A549 (cell line): ENCODE data around the gene PSMB10. TPM values are rescaled to one million over a fixed set of nuclear protein-coding genes. Genes with fewer than 3 reads are reported as not detected.

Experiments used
- ATAC-seq, 2 experiments: fragments of 200-7000 bp in 1 of 2; fragments of >200 bp in 1 of 2; cut with Nextera tagmentation in 1 of 2; cut with Tn5 transposase in 1 of 2; 3 replicates each; pipeline versions ENCODE4 v1.8.0 to v1.9.1; 2018 to 2020; ENCODE audit warnings: mild to moderate bottlenecking in 1 of 2, moderate library complexity in 1 of 2
- CTCF ChIA-PET: fragments of 300-600 bp; sonication (Branson Sonifier 250); formaldehyde crosslinking; extraction: SDS; loops from one replicate; lab custom pipeline; 2021; ENCODE audit warnings: antibody characterized with exemption, inconsistent platforms; lab: Yijun Ruan, JAX
- POLR2A ChIA-PET: fragments of 350-600 bp; formaldehyde crosslinking; extraction: SDS; loops from one replicate; lab custom pipeline; 2021; ENCODE audit warnings: antibody characterized with exemption, inconsistent platforms; lab: Yijun Ruan, JAX
- DNase-seq, 2 experiments: peaks; one replicate each; pipeline versions ENCODE4 v3.0.0 to v3.0.0-alpha.2; 2011 to 2016; ENCODE audit warnings: low read depth in 1 of 2, low spot score in 1 of 2
- FAIRE-seq: peaks from 2 replicates; lab custom pipeline; 2011; peaks lifted over from hg19 to GRCh38; lab: Jason Lieb, UNC
- H3K27ac ChIP-seq, 2 experiments: fragments of >200 bp; sonication (Bioruptor Twin); formaldehyde crosslinking; 3 replicates each; pipeline ENCODE4 v1.5.1; 2016 to 2017
- H3K4me1 ChIP-seq: fragments of >200 bp; sonication (Bioruptor Twin); formaldehyde crosslinking; 3 replicates; pipeline ENCODE4 v1.6.1; 2016
- H3K4me2 ChIP-seq: fragments of >200 bp; sonication (Bioruptor Twin); formaldehyde crosslinking; 3 replicates; pipeline ENCODE4 v1.6.1; 2016
- H3K4me3 ChIP-seq: fragments of >200 bp; sonication (Bioruptor Twin); formaldehyde crosslinking; 3 replicates; pipeline ENCODE4 v1.5.1; 2016
- H3K9me3 ChIP-seq: fragments of >200 bp; sonication (Bioruptor Twin); formaldehyde crosslinking; 3 replicates; pipeline ENCODE4 v1.6.1; 2016
- BHLHE40 ChIP-seq: IDR thresholded peaks from 2 replicates; pipeline ENCODE4 v1.6.1; 2012; ENCODE audit warnings: low read depth, low read length, inconsistent platforms
- CBX2 ChIP-seq: fragments of 200-600 bp; sonication (generic); IDR thresholded peaks from 2 replicates; pipeline ENCODE4 v1.6.1; 2016; ENCODE audit warnings: low read depth, mild to moderate bottlenecking, borderline replicate concordance
- CBX8 ChIP-seq: fragments of 200-600 bp; sonication (generic); IDR thresholded peaks from 2 replicates; pipeline ENCODE4 v1.6.1; 2016
- CEBPB ChIP-seq, 2 experiments: fragments of >200 bp in 1 of 2; sonication (Bioruptor Twin) in 1 of 2; formaldehyde crosslinking in 1 of 2; IDR thresholded peaks; 2 replicates each; pipeline ENCODE4 v1.6.1; 2012 to 2016
- E2F6 ChIP-seq: IDR thresholded peaks from 2 replicates; pipeline ENCODE4 v1.6.1; 2012; ENCODE audit warnings: low read depth, borderline replicate concordance
- EHF ChIP-seq: fragments of 250-450 bp; sonication (Bioruptor Pico); IDR thresholded peaks from 2 replicates; pipeline ENCODE4 v1.5.0; 2020; ENCODE audit warnings: mild to moderate bottlenecking
- EHMT2 ChIP-seq: fragments of 200-600 bp; sonication (generic); IDR thresholded peaks from 2 replicates; pipeline ENCODE4 v1.6.1; 2016; ENCODE audit warnings: antibody characterized with exemption, low read depth, mild to moderate bottlenecking, moderate library complexity
- ESRRA ChIP-seq: fragments of 150-350 bp; IDR thresholded peaks from 2 replicates; pipeline ENCODE4 v1.6.1; 2014; ENCODE audit warnings: mild to moderate bottlenecking, low read length, borderline replicate concordance
- FOSB ChIP-seq: fragments of 250-450 bp; sonication (Bioruptor Pico); IDR thresholded peaks from 2 replicates; pipeline ENCODE4 v1.5.0; 2020; ENCODE audit warnings: mild to moderate bottlenecking, moderate library complexity
- FOSL2 ChIP-seq, 2 experiments: fragments of 450-650 bp in 1 of 2; fragments of >200 bp in 1 of 2; sonication (Bioruptor Twin) in 1 of 2; formaldehyde crosslinking; IDR thresholded peaks; 2 replicates each; pipeline versions ENCODE4 v1.5.0 to v1.6.1; 2016 to 2020; ENCODE audit warnings: mild to moderate bottlenecking in 1 of 2, moderate library complexity in 1 of 2
- HDAC2 ChIP-seq: fragments of 200-600 bp; sonication (generic); IDR thresholded peaks from 2 replicates; pipeline ENCODE4 v1.6.1; 2016
- HOXA7 ChIP-seq: fragments of 250-450 bp; sonication (Bioruptor Pico); IDR thresholded peaks from 2 replicates; pipeline ENCODE4 v1.5.0; 2020; ENCODE audit warnings: mild to moderate bottlenecking, moderate library complexity
- JUNB ChIP-seq: fragments of >200 bp; sonication (Bioruptor Twin); formaldehyde crosslinking; IDR thresholded peaks from 2 replicates; pipeline ENCODE4 v1.6.1; 2016
- MYC ChIP-seq: IDR thresholded peaks from 2 replicates; pipeline ENCODE4 v1.6.1; 2012; ENCODE audit warnings: mild to moderate bottlenecking, inconsistent platforms, low read length, improper control_type of control experiment, borderline replicate concordance
- PHF8 ChIP-seq: fragments of 200-600 bp; sonication (generic); IDR thresholded peaks from 2 replicates; pipeline ENCODE4 v1.6.1; 2016; ENCODE audit warnings: low read depth, mild to moderate bottlenecking, antibody characterized with exemption, moderate library complexity, borderline replicate concordance
- RFX5 ChIP-seq: fragments of 450-650 bp; IDR thresholded peaks from 2 replicates; pipeline ENCODE4 v1.7.1; 2014; ENCODE audit warnings: antibody characterized with exemption, mild to moderate bottlenecking, moderate library complexity
- SREBF2 ChIP-seq: fragments of 450-650 bp; IDR thresholded peaks from 2 replicates; pipeline ENCODE4 v1.6.1; 2014; ENCODE audit warnings: mild to moderate bottlenecking, moderate library complexity
- TP53 ChIP-seq: fragments of 250-450 bp; sonication (Bioruptor Pico); IDR thresholded peaks from 2 replicates; pipeline ENCODE4 v1.5.0; 2021; ENCODE audit warnings: mild to moderate bottlenecking, moderate library complexity
- ZFP36 ChIP-seq: fragments of 450-650 bp; IDR thresholded peaks from 2 replicates; pipeline ENCODE4 v1.6.1; 2014; ENCODE audit warnings: borderline replicate concordance; ENCODE audit not compliant: partially characterized antibody
- ZSCAN20 ChIP-seq: fragments of 250-450 bp; sonication (Bioruptor Pico); IDR thresholded peaks from 2 replicates; pipeline ENCODE4 v1.8.0; 2022; ENCODE audit warnings: mild to moderate bottlenecking, moderate library complexity
- WGBS: methylation state at CpG from one replicate; pipeline ENCODE4 v1.1.6; 2017; ENCODE audit errors: missing lambda C conversion rate; 5-methylcytosine and 5-hydroxymethylcytosine counted together
- polyA plus RNA-seq, 4 experiments: library from polyadenylated mRNA; depleted of rRNA in 3 of 4; stranded (reverse); fragments of >200 nt; fragmentation: RNase III in 1 of 4; extraction: RNeasy Plus Mini Kit Qiagen cat#74134 plus additional on column Dnase treatment in 1 of 4; gene quantifications; 2 replicates in 3 of 4; 3 replicates in 1 of 4; pipeline ENCODE4 v1.2.3, GENCODE V29; 2011 to 2017
- TF ChIP-seq, protein P1 (sequence below): fragments of 450-650 bp; IDR thresholded peaks from 2 replicates; pipeline ENCODE4 v1.6.1; 2014; ENCODE audit warnings: antibody characterized with exemption

PSMB10 gene
- polyA plus RNA-seq, 2 of the 4 experiments (the other 2 are of a cell fraction) = 11.3 to 52.4 TPM

DNA sequence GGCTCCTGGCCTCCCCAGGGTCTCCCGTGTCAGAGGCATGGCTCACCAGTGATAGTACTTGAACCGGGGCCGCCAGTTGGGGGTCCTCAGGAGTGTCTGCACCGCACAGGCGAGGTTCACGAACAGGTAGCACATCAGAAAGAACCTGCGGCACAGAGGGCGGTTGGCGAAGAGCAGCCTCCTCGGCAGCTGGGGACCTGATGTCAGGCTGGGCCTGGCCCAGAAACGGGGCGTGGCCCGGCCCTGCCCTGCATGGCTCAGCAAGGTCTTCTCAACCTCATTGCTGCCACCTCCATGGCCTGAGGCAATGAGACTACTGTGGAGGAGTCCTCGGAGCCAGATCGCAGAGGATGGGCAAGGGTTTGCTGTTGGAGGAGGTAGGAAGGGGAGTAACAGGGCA lies 11.4 kb upstream of the PSMB10 start:
- Histone ChIP-seq H3K27ac (no peak overlapping the region), H3K4me2 (no peak overlapping the region), H3K4me1 (no peaks in the 10 kb centered on the region), H3K4me3 (no peak overlapping the region), H3K9me3 (no peaks in the 10 kb centered on the region)
- TF ChIP-seq SREBF2 (no peak), CEBPB (IDR thresholded peaks at IDR 0.05) (no peak), PHF8 (no peak), TP53 (no peak), MYC (no peak), EHF (no peak), ZSCAN20 (CRISPR knock-in tag) (no peak), RFX5 (no peak), BHLHE40 (no peak)
- ATAC-seq (peak in 1 of 2 experiments; percentile 3; a peak in 2 of 6 replicates), DNase-seq (no peak), FAIRE-seq (no peak)
- POLR2A ChIA-PET = no interaction called here
- CTCF ChIA-PET = interaction anchor here (1.2 to 6.3 kb wide), 3 partner anchors 12 to 280 kb away, joined by 3 to 29 read pairs (median 6); partner anchors contain the start of gene PSMB10
- 85% methylated on average over 15 of the region's 15 CpGs for WGBS

- Histone ChIP-seq H3K9me3 (no peaks in the 10 kb centered on the region), H3K27ac (no peak overlapping the region), H3K4me1 (no peaks in the 10 kb centered on the region), H3K4me2 (no peak overlapping the region), H3K4me3 (no peak overlapping the region)
- ATAC-seq (no peak), FAIRE-seq (no peak), DNase-seq (no peak)
- ChIA-PET CTCF (interaction anchor here (0.6 to 6.3 kb wide), 4 partner anchors 11 to 284 kb away, joined by 3 to 29 read pairs (median 4); partner anchors contain the start of gene PSMB10), POLR2A (interaction anchor here (1.2 kb wide), 1 partner anchor 10 kb away, joined by 4 read pairs; the partner anchor contains the start of gene PSMB10)
- TF ChIP-seq, protein P1, sequence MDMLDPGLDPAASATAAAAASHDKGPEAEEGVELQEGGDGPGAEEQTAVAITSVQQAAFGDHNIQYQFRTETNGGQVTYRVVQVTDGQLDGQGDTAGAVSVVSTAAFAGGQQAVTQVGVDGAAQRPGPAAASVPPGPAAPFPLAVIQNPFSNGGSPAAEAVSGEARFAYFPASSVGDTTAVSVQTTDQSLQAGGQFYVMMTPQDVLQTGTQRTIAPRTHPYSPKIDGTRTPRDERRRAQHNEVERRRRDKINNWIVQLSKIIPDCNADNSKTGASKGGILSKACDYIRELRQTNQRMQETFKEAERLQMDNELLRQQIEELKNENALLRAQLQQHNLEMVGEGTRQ = no peak
- no peak for TF ChIP-seq FOSB (CRISPR knock-in tag)
- no peak for TF ChIP-seq FOSL2 (IDR thresholded peaks at IDR 0.05)
- TF ChIP-seq FOSL2 (CRISPR knock-in tag; IDR thresholded peaks at IDR 0.05) = no peak
- no peak for TF ChIP-seq E2F6
- no peak for TF ChIP-seq BHLHE40
- TF ChIP-seq ESRRA = no peak
- no peak for TF ChIP-seq HOXA7 (CRISPR knock-in tag)
- no peak for TF ChIP-seq CBX8
- no peak for TF ChIP-seq ZFP36
- TF ChIP-seq CBX2 = no peak
- 94% methylated on average over 25 of the region's 28 CpGs for WGBS
Observed at GRCh38 chr16:67946966-67947558, 10.4 kb upstream of the PSMB10 start.

- Histone ChIP-seq H3K9me3 (no peaks in the 10 kb centered on the region), H3K27ac (no peak overlapping the region), H3K4me2 (no peak overlapping the region), H3K4me3 (no peak overlapping the region), H3K4me1 (no peaks in the 10 kb centered on the region)
- ATAC-seq = no peak
- FAIRE-seq = no peak
- ChIA-PET CTCF (interaction anchor here (1.4 to 6.3 kb wide), 2 partner anchors 10 to 283 kb away, joined by 3 to 29 read pairs; partner anchors contain the start of gene PSMB10), POLR2A (interaction anchor here (1.2 kb wide), 1 partner anchor 9 kb away, joined by 4 read pairs; the partner anchor contains the start of gene PSMB10)
- WGBS = 90% methylated on average over 11 of the region's 20 CpGs
- no peak for DNase-seq
- TF ChIP-seq JUNB (no peak), EHMT2 (no peak), HDAC2 (no peak)
Observed at GRCh38 chr16:67946128-67946569, 9.5 kb upstream of the PSMB10 start.
